Common myeloid progenitor, CD34-positive (primary cell): ENCODE data around the gene VSIG10L2.
"Not testable (repeated sequence)": the region's sequence is repeated elsewhere in the genome, so short reads cannot be mapped to it uniquely, and the experiment has no call there.

Experiments
- CTCF ChIA-PET: fragments of 350-600 bp; sonication (Branson Sonifier 250); formaldehyde crosslinking; loops from one replicate; lab custom pipeline; 2021; ENCODE audit warnings: antibody characterized with exemption; lab: Charles Lee
- POLR2A ChIA-PET: fragments of 350-600 bp; sonication (Branson Sonifier 250); formaldehyde crosslinking; loops from one replicate; lab custom pipeline; 2021; ENCODE audit warnings: antibody characterized with exemption; lab: Charles Lee
- DNase-seq, 3 donors: peaks; one replicate each; pipeline versions ENCODE4 v3.0.0 to v3.0.0-alpha.2; 2013
- H3K27ac ChIP-seq, 2 experiments: 1 replicate in 1 of 2; 2 replicates in 1 of 2; pipeline ENCODE4 v1.7.0; 2013; ENCODE audit warnings: inconsistent platforms in 2 of 2, low read length in 2 of 2, mild to moderate bottlenecking in 2 of 2, low read depth in 1 of 2, moderate library complexity in 1 of 2; ENCODE audit not compliant: severe bottlenecking in 2 of 2, insufficient read depth in 1 of 2, poor library complexity in 1 of 2
- H3K27me3 ChIP-seq, 5 experiments: replicated peaks in 2 of 5; 1 replicate in 3 of 5; 2 replicates in 2 of 5; pipeline versions ENCODE4 v1.6.1 to v1.7.0; 2013; ENCODE audit warnings: low read length in 4 of 5, mild to moderate bottlenecking in 2 of 5, moderate library complexity in 2 of 5, inconsistent platforms in 1 of 5; ENCODE audit not compliant: insufficient read depth in 5 of 5, control insufficient read depth in 4 of 5
- H3K36me3 ChIP-seq, 4 experiments: 1 replicate in 2 of 4; 2 replicates in 2 of 4; pipeline versions ENCODE4 v1.6.1 to v1.7.0; 2013; ENCODE audit warnings: low read length in 3 of 4, control low read depth in 1 of 4, mild to moderate bottlenecking in 1 of 4; ENCODE audit not compliant: control insufficient read depth in 4 of 4, insufficient read depth in 4 of 4
- H3K4me1 ChIP-seq, 4 experiments: 1 replicate in 3 of 4; 2 replicates in 1 of 4; pipeline versions ENCODE4 v1.6.1 to v1.7.1; 2013; ENCODE audit warnings: low read length in 3 of 4, mild to moderate bottlenecking in 3 of 4, control low read depth in 1 of 4, inconsistent platforms in 1 of 4, moderate library complexity in 1 of 4; ENCODE audit not compliant: control insufficient read depth in 4 of 4, insufficient read depth in 4 of 4; ENCODE audit errors: control extremely low read depth in 1 of 4
- H3K4me3 ChIP-seq, 7 experiments: 1 replicate in 4 of 7; 2 replicates in 3 of 7; pipeline versions ENCODE4 v1.5.1 to v1.7.0; 2013; ENCODE audit warnings: mild to moderate bottlenecking in 7 of 7, low read length in 6 of 7, moderate library complexity in 6 of 7, inconsistent platforms in 2 of 7, low read depth in 2 of 7, control low read depth in 1 of 7; ENCODE audit not compliant: insufficient read depth in 4 of 7, control insufficient read depth in 1 of 7; ENCODE audit errors: extremely low read depth in 1 of 7
- H3K9me3 ChIP-seq, 5 experiments: 1 replicate in 4 of 5; 2 replicates in 1 of 5; pipeline versions ENCODE4 v1.6.1 to v1.7.1; 2013; ENCODE audit warnings: low read length in 4 of 5, mild to moderate bottlenecking in 2 of 5, inconsistent platforms in 1 of 5, low read depth in 1 of 5, moderate library complexity in 1 of 5; ENCODE audit not compliant: control insufficient read depth in 4 of 5, insufficient read depth in 2 of 5; ENCODE audit errors: control extremely low read depth in 1 of 5
- whole genome bisulfite sequencing: methylation state at CpG from one replicate; pipeline ENCODE4 v1.1.5; 2013; ENCODE audit not compliant: insufficient coverage; 5-methylcytosine and 5-hydroxymethylcytosine counted together

The VSIG10L2 gene

DNA sequence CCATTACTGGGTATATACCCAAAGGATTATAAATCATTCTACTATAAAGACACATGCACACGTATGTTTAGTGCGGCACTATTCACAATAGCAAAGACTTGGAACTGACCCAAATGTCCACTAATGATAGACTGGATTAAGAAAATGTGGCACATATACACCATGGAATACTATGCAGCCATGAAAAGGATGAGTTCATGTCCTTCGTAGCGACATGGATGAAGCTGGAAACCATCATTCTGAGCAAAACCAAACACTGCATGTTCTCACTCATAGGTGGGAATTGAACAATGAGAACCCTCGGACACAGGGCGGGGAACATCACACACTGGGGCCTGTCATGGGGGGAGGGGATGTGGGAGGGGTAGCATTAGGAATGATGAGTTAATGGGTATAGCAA lies 40.1 kb downstream of the VSIG10L2 start:
- DNase-seq, H3K27ac ChIP-seq, H3K4me3 ChIP-seq, H3K4me1 ChIP-seq, H3K9me3 ChIP-seq, POLR2A ChIA-PET, CTCF ChIA-PET, H3K36me3 ChIP-seq: not testable (repeated sequence)
- peaks cover 0 to 35% (median 5%) of the 10 kb centered on the region in 5 experiments for H3K27me3 ChIP-seq
- WGBS, result no CpG with 5 or more reads among the region's 6 CpGs

DNA sequence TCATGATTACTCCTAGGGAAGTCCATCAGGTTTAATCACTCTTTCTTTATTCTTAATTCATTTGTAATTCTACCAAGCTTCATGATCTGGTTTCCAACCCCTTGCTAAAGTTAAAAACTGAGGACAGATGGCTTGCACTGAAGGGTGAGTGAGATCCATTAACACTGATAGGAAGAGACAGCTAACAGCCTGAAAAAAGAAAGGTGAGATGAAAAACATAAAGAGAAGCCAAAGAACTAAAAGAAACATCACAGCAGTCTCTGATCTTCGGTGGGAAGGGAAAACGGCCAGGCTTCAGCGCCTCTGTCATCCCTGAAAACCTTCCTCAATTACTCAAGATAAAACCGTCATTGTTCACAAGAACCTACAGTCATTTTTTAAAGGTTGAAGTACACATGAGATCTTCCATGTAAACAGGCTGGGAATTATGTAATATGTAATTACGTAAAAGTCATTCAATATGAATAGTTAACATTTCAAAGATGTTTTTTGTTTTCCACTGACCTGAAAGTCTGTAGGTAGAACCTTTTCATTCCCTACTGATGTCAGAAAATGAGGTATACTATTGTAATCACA lies 41.3 kb downstream of the VSIG10L2 start:
- CTCF ChIA-PET, result no interaction called here
- POLR2A ChIA-PET, result interaction anchor here (0.6 kb wide), 1 partner anchor 30 kb away, joined by 5 read pairs; no protein-coding TSS in a partner anchor
- no peak overlapping the region for H3K27ac ChIP-seq
- no peak overlapping the region for H3K4me3 ChIP-seq
- H3K27me3 ChIP-seq, result peaks cover 0 to 40% (median 5%) of the 10 kb centered on the region in 5 experiments
- H3K4me1 ChIP-seq, result no peaks in the 10 kb centered on the region
- peaks cover 0 to 1% (median 0%) of the 10 kb centered on the region in 5 experiments for H3K9me3 ChIP-seq
- no peaks in the 10 kb centered on the region for H3K36me3 ChIP-seq
- DNase-seq, result no peak
- 80% methylated on average over 1 of the region's 5 CpGs for WGBS

DNA sequence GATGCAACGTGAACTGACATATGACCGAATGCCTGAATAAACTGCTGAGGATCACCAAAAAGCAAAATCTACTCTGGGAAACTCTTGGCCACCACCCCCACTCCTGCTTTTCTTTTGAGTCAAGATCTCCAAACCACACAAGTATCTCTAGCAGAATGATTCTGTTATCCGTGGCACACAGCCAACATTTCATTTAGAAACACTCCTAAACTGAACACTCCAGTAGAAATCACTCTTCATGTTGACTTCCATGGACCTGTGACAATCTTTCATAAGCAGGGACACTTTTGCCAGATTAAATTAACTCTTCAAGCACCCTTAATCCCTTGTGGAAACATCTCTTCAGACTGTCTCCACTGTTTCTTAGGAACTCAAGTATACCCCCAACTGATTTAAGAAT lies 44.4 kb downstream of the VSIG10L2 start:
- CTCF ChIA-PET, result no interaction called here
- DNase-seq, result no peak
- 88% methylated on average over 3 of the region's 3 CpGs for WGBS
- Histone ChIP-seq H3K4me1 (no peaks in the 10 kb centered on the region), H3K27ac (no peak overlapping the region), H3K9me3 (peaks cover 0 to 1% (median 0%) of the 10 kb centered on the region in 5 experiments), H3K36me3 (no peaks in the 10 kb centered on the region), H3K27me3 (peaks cover 0 to 49% (median 7%) of the 10 kb centered on the region in 5 experiments), H3K4me3 (no peak overlapping the region)
- POLR2A ChIA-PET, result no interaction called here

DNA sequence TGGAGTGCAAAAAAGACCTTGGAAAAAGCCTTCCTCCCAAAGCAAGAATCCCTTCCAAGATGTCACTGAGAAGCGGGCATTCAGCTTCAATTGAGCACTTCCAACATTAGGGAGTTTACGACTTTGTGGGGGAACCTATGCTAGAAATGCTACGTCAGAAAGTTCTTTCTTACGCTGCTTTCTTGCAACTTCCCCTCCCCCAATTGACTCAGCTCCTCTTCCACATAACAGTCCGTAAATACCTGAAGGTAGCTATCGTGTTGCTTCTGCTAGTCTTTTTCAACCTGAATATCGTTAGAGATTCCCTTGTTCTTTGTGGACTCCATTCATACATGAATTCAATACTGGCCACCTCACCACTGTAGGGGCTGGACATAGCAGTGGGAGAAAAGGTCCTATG lies 47.0 kb downstream of the VSIG10L2 start:
- H3K27me3 ChIP-seq, result peaks cover 0 to 45% (median 7%) of the 10 kb centered on the region in 5 experiments
- H3K4me1 ChIP-seq, result no peaks in the 10 kb centered on the region
- DNase-seq, result no peak
- H3K9me3 ChIP-seq, result no peaks in the 10 kb centered on the region
- POLR2A ChIA-PET, result no interaction called here
- no peak overlapping the region for H3K27ac ChIP-seq
- CTCF ChIA-PET, result no interaction called here
- WGBS, result 100% methylated on average over 5 of the region's 7 CpGs
- H3K36me3 ChIP-seq, result no peaks in the 10 kb centered on the region
- H3K4me3 ChIP-seq, result no peak overlapping the region

DNA sequence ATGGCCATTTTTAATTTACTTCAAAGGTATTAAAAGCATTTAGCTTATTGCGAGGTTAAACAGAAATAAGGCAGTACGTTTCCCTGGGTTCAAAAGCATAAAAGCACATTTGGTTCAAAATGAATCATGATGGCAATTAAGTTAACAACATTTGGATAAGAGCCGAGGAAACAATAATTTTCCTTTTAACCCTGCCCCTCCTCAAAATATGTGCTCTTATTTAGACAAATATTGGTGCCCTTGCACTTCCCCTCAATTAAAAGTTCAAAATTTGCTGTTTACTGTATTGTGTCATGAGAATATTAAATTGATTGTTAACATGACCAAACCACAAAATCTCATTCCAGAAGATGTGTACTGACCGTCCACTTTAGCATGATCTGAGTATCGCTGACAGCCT lies 48.7 kb downstream of the VSIG10L2 start:
- no peak overlapping the region for H3K27ac ChIP-seq
- H3K27me3 ChIP-seq, result peaks cover 0 to 48% (median 7%) of the 10 kb centered on the region in 5 experiments
- no peak overlapping the region for H3K4me3 ChIP-seq
- no peak for DNase-seq
- ChIA-PET POLR2A (no interaction called here), CTCF (no interaction called here)
- H3K36me3 ChIP-seq, result no peaks in the 10 kb centered on the region
- no peaks in the 10 kb centered on the region for H3K9me3 ChIP-seq
- H3K4me1 ChIP-seq, result no peaks in the 10 kb centered on the region
- 100% methylated on average over 3 of the region's 5 CpGs for WGBS

DNA sequence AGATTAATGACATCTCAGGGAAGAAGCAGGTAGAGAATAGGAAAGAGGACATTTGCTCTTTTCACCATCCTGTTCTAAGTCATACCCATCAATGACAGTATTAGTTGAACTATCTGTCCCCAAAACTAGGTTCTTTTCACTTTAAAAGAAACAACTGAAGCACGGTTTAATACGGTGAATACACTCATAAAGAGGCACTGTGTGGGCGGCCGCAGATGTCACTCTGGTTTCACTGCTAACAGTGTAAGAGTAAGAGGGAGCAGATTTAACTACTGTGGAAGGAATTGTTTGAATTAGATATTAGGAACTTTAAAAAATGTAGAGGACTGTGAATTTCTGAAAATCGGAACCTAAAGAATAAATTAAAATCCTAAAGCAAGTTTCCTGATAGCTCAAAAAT lies 49.5 kb downstream of the VSIG10L2 start:
- POLR2A ChIA-PET, result no interaction called here
- no peak overlapping the region for H3K4me3 ChIP-seq
- no peaks in the 10 kb centered on the region for H3K36me3 ChIP-seq
- CTCF ChIA-PET, result no interaction called here
- DNase-seq, result no peak
- H3K27ac ChIP-seq, result no peak overlapping the region
- no peaks in the 10 kb centered on the region for H3K9me3 ChIP-seq
- peaks cover 0 to 43% (median 7%) of the 10 kb centered on the region in 5 experiments for H3K27me3 ChIP-seq
- 96% methylated on average over 4 of the region's 5 CpGs for WGBS
- H3K4me1 ChIP-seq, result no peaks in the 10 kb centered on the region

DNA sequence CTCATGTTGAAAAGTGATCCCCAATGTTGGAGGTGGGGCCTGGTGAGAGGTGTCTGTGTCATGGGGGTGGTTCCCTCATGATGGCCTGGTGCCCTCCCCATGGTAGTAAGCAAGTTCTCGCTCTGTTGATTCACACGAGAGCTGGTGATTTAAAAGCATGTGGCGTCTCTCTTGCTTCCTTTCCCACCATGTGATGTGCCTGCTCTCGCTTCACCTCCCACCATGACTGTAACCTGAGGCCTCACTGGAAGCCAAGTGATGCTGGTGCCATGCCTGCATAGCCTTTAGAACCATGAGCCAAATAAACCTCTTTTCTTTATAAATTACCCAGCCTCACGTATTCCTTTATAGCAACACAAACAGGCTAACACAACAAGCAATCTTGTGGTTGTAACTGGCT lies 52.4 kb downstream of the VSIG10L2 start:
- POLR2A ChIA-PET, result no interaction called here
- Histone ChIP-seq H3K27ac (no peak overlapping the region), H3K4me3 (no peak overlapping the region), H3K36me3 (no peaks in the 10 kb centered on the region), H3K9me3 (no peaks in the 10 kb centered on the region), H3K4me1 (no peaks in the 10 kb centered on the region), H3K27me3 (peaks cover 0 to 32% (median 14%) of the 10 kb centered on the region in 5 experiments)
- WGBS, result 93% methylated on average over 5 of the region's 5 CpGs
- CTCF ChIA-PET, result no interaction called here
- DNase-seq, result no peak
